ENCODE results near the gene CCNY.
"Not testable (repeated sequence)": the region's sequence is repeated elsewhere in the genome, so short reads cannot be mapped to it uniquely, and the experiment has no call there.

Gene CCNY

GRCh38 chr10:35396560-35397434 lies 60.5 kb downstream of the CCNY start:
- TF ChIP-seq, protein P1, sequence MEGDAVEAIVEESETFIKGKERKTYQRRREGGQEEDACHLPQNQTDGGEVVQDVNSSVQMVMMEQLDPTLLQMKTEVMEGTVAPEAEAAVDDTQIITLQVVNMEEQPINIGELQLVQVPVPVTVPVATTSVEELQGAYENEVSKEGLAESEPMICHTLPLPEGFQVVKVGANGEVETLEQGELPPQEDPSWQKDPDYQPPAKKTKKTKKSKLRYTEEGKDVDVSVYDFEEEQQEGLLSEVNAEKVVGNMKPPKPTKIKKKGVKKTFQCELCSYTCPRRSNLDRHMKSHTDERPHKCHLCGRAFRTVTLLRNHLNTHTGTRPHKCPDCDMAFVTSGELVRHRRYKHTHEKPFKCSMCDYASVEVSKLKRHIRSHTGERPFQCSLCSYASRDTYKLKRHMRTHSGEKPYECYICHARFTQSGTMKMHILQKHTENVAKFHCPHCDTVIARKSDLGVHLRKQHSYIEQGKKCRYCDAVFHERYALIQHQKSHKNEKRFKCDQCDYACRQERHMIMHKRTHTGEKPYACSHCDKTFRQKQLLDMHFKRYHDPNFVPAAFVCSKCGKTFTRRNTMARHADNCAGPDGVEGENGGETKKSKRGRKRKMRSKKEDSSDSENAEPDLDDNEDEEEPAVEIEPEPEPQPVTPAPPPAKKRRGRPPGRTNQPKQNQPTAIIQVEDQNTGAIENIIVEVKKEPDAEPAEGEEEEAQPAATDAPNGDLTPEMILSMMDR (conservative IDR thresholded peaks at IDR 0.05), result no peak
- H3K27ac ChIP-seq, result no peak overlapping the region

DNA sequence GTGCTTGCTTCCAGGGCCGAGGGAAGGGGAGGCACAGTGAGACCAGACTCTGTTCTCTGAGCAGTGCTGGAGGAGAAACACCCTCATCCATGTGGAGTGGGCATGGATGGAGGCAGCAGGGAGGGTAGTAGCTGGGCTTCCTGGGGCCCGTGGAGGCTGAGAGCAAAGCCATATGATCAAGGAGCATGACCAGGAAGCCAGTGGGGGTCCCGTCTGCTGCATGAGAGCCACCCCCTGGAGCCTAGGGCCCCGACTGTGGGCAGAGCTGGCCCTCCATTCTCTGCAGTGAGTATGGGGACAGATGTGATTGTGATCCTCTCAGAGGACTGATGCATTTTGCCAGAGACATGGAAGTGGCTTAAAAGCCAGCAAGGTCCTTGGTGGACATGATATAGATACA lies 61.6 kb downstream of the CCNY start:
- TF ChIP-seq, protein P1 (conservative IDR thresholded peaks at IDR 0.05), result no peak
- no peak overlapping the region for H3K27ac ChIP-seq

GRCh38 chr10:35398355-35398754 lies 62.0 kb downstream of the CCNY start:
- TF ChIP-seq, protein P1 (conservative IDR thresholded peaks at IDR 0.05), result no peak
- H3K27ac ChIP-seq, result no peak overlapping the region

DNA sequence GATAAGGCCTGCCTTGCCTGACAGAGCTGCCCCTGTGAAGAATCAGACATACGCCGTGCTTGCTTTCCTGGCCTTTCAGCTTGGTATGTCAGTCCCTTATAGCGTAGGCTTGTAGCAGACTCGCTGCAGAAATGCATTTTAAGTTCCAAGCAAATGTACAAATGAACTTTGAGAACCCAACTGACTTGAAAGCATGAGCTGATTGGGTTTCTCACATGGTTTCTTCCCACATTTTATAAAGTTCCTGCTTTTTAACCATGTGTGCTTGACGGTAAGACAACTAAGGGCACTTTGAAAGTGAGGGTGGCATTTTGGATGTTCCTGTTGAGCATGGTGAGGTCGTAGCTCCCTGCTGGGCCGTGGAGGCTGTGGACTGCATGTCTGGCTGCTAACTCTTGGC lies 62.6 kb downstream of the CCNY start:
- TF ChIP-seq, protein P1 (conservative IDR thresholded peaks at IDR 0.05), result no peak
- H3K27ac ChIP-seq, result no peak overlapping the region

GRCh38 chr10:35399414-35400009 lies 63.2 kb downstream of the CCNY start:
- TF ChIP-seq, protein P1 (conservative IDR thresholded peaks at IDR 0.05), result no peak
- H3K27ac ChIP-seq, result no peak overlapping the region

- TF ChIP-seq, protein P1 (conservative IDR thresholded peaks at IDR 0.05), result no peak
- H3K27ac ChIP-seq, result no peak overlapping the region
These were observed 64.4 kb downstream of the CCNY start for GRCh38 chr10:35400595-35401268.

GRCh38 chr10:35403491-35403890 lies 67.2 kb downstream of the CCNY start:
- H3K27ac ChIP-seq, result not testable (repeated sequence)

DNA sequence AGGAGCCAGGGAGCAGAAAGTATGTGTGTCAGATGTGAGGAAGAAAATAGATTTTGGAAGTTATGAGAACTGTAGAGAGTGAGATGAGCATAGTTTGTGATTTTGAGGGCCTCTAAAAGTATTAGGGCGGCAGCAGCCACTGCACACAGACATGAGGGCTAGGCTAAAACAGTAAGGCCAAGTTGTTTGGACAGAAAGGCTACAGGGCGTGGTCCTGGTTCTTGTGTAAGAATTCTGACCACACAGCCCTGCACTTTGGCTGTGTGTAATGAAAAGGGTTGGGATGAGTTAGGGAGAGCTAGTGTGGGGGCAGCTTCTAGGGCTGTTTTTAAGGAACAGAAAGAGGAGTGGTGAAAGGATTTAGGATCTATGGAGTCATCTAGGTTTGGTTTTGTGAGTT lies 67.8 kb downstream of the CCNY start:
- not testable (repeated sequence) for H3K27ac ChIP-seq

GRCh38 chr10:35406003-35406630 lies 69.8 kb downstream of the CCNY start:
- not testable (repeated sequence) for H3K27ac ChIP-seq

DNA sequence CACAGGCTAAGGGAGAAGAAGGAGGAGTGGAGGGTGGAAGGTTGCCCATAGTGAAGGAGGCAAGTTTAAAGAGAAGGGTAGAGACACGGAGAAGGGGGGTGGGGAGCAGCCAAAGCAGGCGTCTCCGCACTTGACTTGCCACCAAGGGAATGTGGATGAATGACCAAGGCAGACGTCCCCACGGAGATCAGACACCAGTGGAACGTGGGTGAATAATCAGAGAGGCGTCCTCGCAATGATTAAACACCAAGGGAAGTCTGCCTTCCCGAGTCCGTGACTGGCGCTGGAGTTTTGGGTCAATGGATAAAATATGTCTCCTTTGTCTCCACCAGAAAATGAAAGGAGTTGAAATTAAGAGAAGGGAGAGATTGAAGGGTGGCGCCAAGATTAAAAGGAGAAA lies 71.4 kb downstream of the CCNY start:
- not testable (repeated sequence) for H3K27ac ChIP-seq
